ENCODE results near the gene METTL21C.

METTL21C gene

GRCh38 chr13:102694937-102695336 lies at the start of gene METTL21C:
Gene METTL21C (minus strand): TSS chr13:102695044. CDS start chr13:102694498, 546 bp downstream.
- no peak for DNase-seq (ENCODE audit: low read depth in 2 of 2)

DNA sequence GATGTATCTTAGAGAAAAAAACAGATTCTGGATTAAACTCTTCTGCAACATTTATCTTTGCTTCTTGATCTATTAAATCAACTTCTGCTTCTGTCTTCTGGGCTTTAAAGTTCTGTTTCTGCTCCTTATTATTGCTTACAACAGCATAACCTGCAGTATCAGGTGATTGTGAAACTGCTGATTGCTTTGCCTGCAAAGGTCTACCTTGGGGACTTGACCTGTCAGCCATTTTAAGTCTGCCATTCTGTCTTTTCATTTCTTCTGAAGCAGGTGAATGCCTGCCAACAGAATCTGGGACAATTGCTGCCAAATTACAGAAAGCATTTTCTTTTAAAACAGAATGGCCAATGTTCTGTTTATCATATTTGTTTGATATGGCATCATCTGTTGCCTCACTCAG lies 47.7 kb upstream of the METTL21C start:
- no peak for DNase-seq (ENCODE audit: low read depth in 2 of 2)

- DNase-seq (ENCODE audit: low read depth in 2 of 2), result no peak
Observed at GRCh38 chr13:102742101-102742500, 47.3 kb upstream of the METTL21C start.

GRCh38 chr13:102729560-102730270 lies 34.9 kb upstream of the METTL21C start:
- no peak for DNase-seq (ENCODE audit: low read depth in 2 of 2)

- DNase-seq (ENCODE audit: low read depth in 2 of 2), result no peak
Observed at GRCh38 chr13:102726430-102726829, 31.6 kb upstream of the METTL21C start.

- DNase-seq (ENCODE audit: low read depth in 2 of 2), result no peak
Observed at GRCh38 chr13:102724923-102725322, 30.1 kb upstream of the METTL21C start.

GRCh38 chr13:102721800-102722231 lies 27.0 kb upstream of the METTL21C start:
- no peak for DNase-seq (ENCODE audit: low read depth in 2 of 2)

- DNase-seq (ENCODE audit: low read depth in 2 of 2), result no peak
Observed at GRCh38 chr13:102718746-102719145, 23.9 kb upstream of the METTL21C start.

GRCh38 chr13:102715447-102715846 lies 20.6 kb upstream of the METTL21C start:
- no peak for DNase-seq (ENCODE audit: low read depth in 2 of 2)

DNA sequence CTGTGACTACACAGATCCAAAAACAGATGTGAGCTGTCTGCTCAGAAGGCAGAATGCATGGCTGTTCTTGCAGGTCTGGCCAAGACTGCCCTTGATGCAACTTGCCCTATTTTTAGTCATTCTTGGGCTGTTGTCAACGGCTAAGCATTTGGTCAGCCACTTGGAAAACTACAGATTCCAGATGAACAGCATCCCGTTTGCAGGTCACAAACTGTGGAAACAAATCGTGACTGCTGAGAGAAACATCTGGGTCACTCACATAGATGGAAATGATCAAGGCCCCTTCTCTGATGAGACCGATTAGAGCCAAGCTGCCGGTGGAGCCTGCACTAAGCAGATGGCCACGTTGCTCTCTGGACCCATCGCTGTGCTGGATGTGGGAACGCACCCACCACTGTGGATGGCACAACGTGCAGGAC lies 15.4 kb upstream of the METTL21C start:
- DNase-seq (ENCODE audit: low read depth in 2 of 2), result no peak

DNA sequence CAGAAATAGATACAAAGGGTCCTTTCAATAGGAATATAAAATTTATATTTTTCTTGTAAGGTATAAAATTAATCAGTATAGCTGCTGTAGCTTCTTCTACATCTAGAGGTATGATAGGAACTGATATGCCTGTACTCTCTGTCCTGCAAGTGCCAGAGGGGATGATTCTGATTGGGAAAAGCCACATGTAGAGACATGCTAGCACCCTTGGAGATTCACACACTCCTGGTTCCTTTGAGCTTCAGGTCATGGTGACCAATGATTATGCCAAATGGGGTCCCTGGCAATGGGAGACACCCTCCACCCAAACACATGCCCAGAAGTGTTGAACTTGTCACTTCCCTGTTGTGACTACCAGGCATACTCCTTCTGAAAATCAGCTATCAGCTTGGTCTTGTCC lies 14.7 kb upstream of the METTL21C start:
- no peak for DNase-seq (ENCODE audit: low read depth in 2 of 2)

- no peak for DNase-seq (ENCODE audit: low read depth in 2 of 2)
Observed at GRCh38 chr13:102708991-102709390, 14.1 kb upstream of the METTL21C start.

GRCh38 chr13:102708211-102708610 lies 13.4 kb upstream of the METTL21C start:
- no peak for DNase-seq (ENCODE audit: low read depth in 2 of 2)

GRCh38 chr13:102707467-102707866 lies 12.6 kb upstream of the METTL21C start:
- DNase-seq (ENCODE audit: low read depth in 2 of 2), result no peak

- DNase-seq (ENCODE audit: low read depth in 2 of 2), result no peak
Observed at GRCh38 chr13:102704238-102705058, 9.6 kb upstream of the METTL21C start.

- DNase-seq (ENCODE audit: low read depth in 2 of 2), result no peak
Observed at GRCh38 chr13:102703726-102704035, 8.8 kb upstream of the METTL21C start.

GRCh38 chr13:102702965-102703725 lies 8.3 kb upstream of the METTL21C start:
- DNase-seq (ENCODE audit: low read depth in 2 of 2), result no peak

GRCh38 chr13:102701331-102701730 lies 6.5 kb upstream of the METTL21C start:
- DNase-seq (ENCODE audit: low read depth in 2 of 2), result no peak

GRCh38 chr13:102700088-102701031 lies 5.5 kb upstream of the METTL21C start:
- DNase-seq (ENCODE audit: low read depth in 2 of 2), result no peak

- no peak for DNase-seq (ENCODE audit: low read depth in 2 of 2)
Observed at GRCh38 chr13:102699504-102699903, 4.7 kb upstream of the METTL21C start.

GRCh38 chr13:102698649-102698980 lies 3.8 kb upstream of the METTL21C start:
- DNase-seq (ENCODE audit: low read depth in 2 of 2), result no peak

Measured in stimulated activated CD4-positive, alpha-beta T cell treated with anti-CD3 and anti-CD28 coated beads, Interleukin-15, amount 100 ng/mL, for 48 hours (primary cell).